Fibroblast of skin of right quadriceps (primary cell): ENCODE data around the gene NEK10.
"Not testable (repeated sequence)": the region's sequence is repeated elsewhere in the genome, so short reads cannot be mapped to it uniquely, and the experiment has no call there.

Source experiments
- DNase-seq: peaks from one replicate; pipeline ENCODE4 v3.0.0-alpha.2; 2013

Gene NEK10

GRCh38 chr3:27312044-27312668, 57.0 kb downstream of the NEK10 start:
- DNase-seq = peak; percentile 74

DNA sequence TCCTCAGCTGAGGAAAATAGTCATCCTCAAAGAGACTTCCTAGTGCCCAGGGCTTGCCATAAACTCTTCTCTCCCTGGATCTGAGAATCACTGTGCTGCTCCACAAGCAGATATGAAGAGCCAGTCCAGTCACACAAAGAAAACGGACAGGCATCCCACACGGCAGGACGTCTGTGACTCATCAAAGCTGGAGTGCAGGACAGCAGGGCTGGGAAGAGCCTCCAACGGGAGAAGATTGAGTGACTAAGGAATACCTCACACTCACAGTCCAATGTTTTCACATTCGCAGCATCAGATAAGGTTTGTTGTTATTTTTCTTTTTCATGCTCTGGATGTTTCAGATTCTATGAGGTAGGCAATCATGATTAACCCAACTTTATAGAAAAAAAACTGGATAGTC, 57.8 kb downstream of the NEK10 start:
- DNase-seq = peak; percentile 95

DNA sequence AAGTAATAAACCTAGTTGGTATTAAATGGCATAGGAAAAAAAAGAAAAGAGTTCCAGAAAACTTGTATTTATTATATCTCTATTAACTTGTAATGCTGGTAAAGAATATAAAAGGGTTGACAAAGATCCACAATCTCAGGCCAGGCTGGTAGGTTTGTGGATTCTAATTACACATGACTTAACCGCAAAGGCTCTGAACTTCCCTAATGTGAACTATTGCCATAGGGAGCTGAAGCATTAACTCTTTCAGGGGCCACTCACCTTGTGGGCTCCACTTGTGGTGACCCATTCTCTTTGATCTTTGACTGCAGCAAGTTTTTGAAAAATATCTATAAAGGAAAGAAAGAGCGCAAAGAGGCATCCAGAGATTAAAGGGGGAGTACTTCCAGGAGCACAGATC, 58.5 kb downstream of the NEK10 start:
- no peak for DNase-seq

GRCh38 chr3:27307566-27307965, 61.6 kb downstream of the NEK10 start:
- DNase-seq = no peak

- no peak for DNase-seq
These were observed 66.3 kb downstream of the NEK10 start for GRCh38 chr3:27302891-27303290.

- not testable (repeated sequence) for DNase-seq
These were observed 70.2 kb downstream of the NEK10 start for GRCh38 chr3:27298981-27299380.

DNA sequence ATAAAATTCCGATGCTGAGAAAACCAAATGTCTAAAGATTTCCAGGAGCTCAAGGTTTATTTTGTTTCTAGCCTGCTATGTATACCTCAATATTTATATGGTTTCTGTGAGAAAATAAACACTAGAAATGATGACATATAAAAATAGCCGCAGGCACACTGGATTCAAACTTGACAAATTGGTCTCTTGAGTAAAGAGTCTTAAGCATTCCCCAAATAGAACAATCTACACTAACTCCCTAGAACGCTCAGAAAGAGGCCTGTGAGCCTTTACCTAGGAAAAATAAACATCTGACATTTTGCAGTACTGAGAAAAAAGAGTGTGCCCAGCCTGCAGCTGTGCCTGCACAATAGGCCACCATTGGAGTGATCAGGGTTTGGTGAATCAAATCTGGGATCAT, 75.2 kb downstream of the NEK10 start:
- no peak for DNase-seq

DNA sequence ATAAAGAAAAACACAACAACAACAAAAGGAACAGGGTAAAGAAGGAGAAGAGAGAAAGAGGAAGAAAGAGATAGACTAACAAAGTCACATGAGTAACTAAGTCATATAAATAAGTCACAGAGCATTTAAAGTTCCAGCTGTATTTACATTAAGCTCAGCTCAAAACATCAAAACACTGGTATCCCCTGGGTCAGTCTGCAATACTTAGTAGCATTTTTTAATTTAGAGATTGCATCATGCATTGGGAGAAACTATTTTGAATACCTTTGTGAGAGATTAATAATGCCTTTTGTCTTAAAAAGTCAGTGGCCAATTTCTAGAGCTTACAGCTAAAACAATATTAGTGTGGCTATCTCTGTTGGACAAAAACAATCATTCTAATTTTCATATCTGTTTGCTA, 78.4 kb downstream of the NEK10 start:
- no peak for DNase-seq

GRCh38 chr3:27289769-27290413, 79.3 kb downstream of the NEK10 start:
- DNase-seq = peak; percentile 23

DNA sequence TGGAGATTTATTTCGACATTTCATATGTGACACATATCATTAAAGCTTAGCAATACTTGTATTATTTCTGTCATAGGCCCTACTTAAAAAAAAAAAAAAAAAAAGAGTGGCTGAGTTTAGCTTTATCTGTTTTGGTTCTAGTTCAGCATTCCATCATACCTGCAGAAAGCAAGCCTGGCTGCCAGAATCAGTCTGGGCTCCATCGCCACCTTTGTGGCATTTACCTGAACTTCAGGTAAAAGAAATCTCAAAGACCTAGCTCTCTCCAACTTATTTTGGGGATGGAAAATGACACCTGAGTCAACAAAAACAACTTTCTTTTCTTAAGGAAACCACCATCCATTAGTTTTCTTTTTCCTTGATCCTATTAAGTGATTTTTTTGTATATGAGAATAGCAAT, 82.1 kb downstream of the NEK10 start:
- no peak for DNase-seq

DNA sequence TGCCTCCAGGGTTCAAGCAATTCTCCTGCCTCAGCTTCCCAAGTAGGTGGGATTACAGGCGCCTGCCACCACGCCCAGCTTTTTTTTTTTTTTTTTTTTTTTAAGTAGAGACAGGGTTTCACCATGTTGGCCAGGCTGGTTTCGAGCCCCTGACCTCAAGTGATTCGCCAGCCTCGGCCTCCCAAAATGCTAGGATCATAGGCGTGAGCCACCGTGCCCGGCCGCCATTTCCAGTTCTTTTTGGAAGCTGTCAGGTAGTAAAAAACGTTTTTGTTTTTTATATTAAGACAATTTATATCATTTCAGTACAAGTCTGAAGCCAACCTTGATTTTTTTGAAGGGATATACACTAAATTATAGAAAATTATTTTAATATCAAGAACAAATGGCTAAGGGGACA, 82.7 kb downstream of the NEK10 start:
- DNase-seq = not testable (repeated sequence)

GRCh38 chr3:27285668-27286067, 83.5 kb downstream of the NEK10 start:
- no peak for DNase-seq

DNA sequence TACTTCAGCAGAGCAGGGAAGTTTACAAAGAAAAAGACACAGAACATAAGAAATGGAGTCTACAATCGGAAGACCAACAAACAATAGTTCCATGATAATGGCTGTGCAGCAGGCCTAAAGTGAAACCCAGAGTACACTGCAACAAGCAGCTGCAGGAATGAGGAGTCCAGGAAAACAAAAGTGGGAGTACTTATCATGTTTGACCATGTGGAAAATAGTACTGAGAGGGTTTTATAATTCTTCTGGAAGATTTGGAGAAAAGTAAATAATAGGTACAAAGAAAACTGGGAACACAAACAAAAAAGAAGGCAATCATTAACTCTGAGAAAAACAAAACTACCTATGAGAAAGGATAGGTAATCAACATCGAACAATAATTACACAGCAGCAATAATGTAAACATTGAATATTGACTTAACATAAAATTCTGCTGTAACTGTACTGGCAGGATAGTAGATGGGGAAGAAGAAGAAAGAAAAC, 87.5 kb downstream of the NEK10 start:
- no peak for DNase-seq

- no peak for DNase-seq
These were observed 90.1 kb downstream of the NEK10 start for GRCh38 chr3:27279123-27279522.

- no peak for DNase-seq
These were observed 90.7 kb downstream of the NEK10 start for GRCh38 chr3:27278383-27279055.

GRCh38 chr3:27275441-27275990, 93.7 kb downstream of the NEK10 start:
- no peak for DNase-seq

DNA sequence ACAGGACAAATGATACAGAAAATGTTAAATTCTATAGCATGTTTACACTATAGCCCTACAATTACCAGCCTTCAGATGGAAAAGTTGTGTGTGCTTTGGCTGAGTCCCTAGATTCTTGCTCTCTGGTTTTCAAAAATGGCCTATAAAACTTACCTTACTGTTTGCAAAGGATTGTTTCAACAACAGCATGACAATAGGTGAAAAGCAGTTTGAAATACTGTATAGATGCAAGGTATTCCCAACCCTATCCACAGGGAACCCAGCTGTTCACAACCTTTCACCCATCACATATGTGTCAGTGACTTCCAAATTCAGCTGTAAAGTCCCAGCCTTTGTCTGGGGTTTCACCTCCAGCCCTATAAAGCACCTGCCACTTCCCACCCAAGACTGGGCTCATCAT, 97.3 kb downstream of the NEK10 start:
- no peak for DNase-seq

GRCh38 chr3:27254896-27255295, 114.3 kb downstream of the NEK10 start:
- DNase-seq = no peak

- peak; percentile 39 for DNase-seq
These were observed 115.4 kb downstream of the NEK10 start for GRCh38 chr3:27253831-27254230.

- DNase-seq = no peak
These were observed 115.8 kb downstream of the NEK10 start for GRCh38 chr3:27253391-27253790.

DNA sequence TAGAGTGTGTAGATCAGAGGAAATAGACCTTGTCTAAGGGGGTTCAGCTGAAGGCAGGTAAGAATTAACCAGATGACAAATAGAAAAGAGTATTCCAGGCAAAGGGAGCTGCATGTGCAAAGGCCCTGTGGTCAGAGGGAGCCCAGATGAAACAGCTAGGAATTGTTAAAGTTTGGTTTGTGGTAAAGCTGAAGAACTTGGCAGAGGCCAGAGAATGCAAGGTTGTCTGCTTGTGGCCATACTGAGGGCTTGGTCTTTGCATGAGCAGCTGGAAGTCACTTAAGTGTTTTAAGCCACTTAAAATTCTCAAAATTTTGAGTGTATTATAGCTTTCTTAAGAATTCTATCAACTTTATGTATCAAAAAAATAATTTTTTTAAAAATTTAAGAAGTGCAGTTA, 116.5 kb downstream of the NEK10 start:
- no peak for DNase-seq

- DNase-seq = no peak
These were observed 124.8 kb downstream of the NEK10 start for GRCh38 chr3:27244374-27244773.

- DNase-seq = no peak
These were observed 129.2 kb downstream of the NEK10 start for GRCh38 chr3:27239951-27240350.

DNA sequence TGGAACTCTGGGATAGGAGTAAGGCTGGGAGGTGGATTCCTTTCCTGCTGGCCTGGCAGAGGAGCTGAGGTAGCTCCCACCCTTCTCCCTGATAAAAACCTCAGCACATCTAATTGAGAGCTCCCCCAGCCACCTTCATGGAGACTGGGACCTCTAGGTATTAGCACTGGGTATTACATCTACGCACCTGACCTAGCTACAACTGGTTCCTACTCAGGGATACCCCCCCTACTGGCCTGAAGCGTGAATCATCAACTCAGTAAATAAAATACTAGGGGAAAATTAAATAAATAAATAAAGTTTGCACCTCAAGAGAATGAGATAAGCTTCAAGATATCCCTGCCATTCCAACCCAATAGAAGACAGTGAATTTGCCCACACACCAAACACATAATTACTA, 140.4 kb downstream of the NEK10 start:
- DNase-seq = no peak
